ENCODE measurements around the gene ATR. TPM values are rescaled to one million over a fixed set of nuclear protein-coding genes. Genes with fewer than 3 reads are reported as not detected.
"Not testable (repeated sequence)": the region's sequence is repeated elsewhere in the genome, so short reads cannot be mapped to it uniquely, and the experiment has no call there.

Gene ATR
- total RNA-seq, 2 experiments from 2014 or later: 36.2 to 36.9 TPM

GRCh38 chr3:142580061-142580423 lies 1.5 kb upstream of the ATR start:
- DNase-seq (no peak), ATAC-seq (ENCODE audit: low read depth) (no peak)
- Mint-ChIP-seq H3K4me3 (peak overlapping the region; percentile 99), H3K27ac (peak overlapping the region; percentile 99), H3K4me1 (peaks cover 30% of the 10 kb centered on the region), H3K27me3 (peaks cover 15% of the 10 kb centered on the region), H3K9me3 (no peaks in the 10 kb centered on the region), H3K36me3 (peaks cover 4% of the 10 kb centered on the region)
- POLR2A ChIA-PET: interaction anchor here (0.6 to 0.9 kb wide), 2 partner anchors 70 to 421 kb away, joined by 3 read pairs; no protein-coding TSS in a partner anchor

GRCh38 chr3:142577696-142578328 lies 721 bp downstream of the ATR start:
- H3K4me3 Mint-ChIP-seq: peak overlapping the region; percentile 99
- peaks cover 38% of the 10 kb centered on the region for H3K4me1 Mint-ChIP-seq
- peaks cover 8% of the 10 kb centered on the region for H3K36me3 Mint-ChIP-seq
- DNase-seq (no peak), ATAC-seq (ENCODE audit: low read depth) (no peak)
- peaks cover 2% of the 10 kb centered on the region for H3K27me3 Mint-ChIP-seq
- H3K9me3 Mint-ChIP-seq: no peaks in the 10 kb centered on the region
- POLR2A ChIA-PET: interaction anchor here (0.6 to 1.6 kb wide), 10 partner anchors 10 to 424 kb away, joined by 3 to 24 read pairs (median 4); partner anchors contain the start of genes PLS1, U2SURP and XRN1
- peak overlapping the region; percentile 99 for H3K27ac Mint-ChIP-seq

GRCh38 chr3:142576792-142577191 lies 1.7 kb downstream of the ATR start:
- DNase-seq (no peak), ATAC-seq (ENCODE audit: low read depth) (no peak)
- Mint-ChIP-seq H3K9me3 (no peaks in the 10 kb centered on the region), H3K4me1 (peaks cover 38% of the 10 kb centered on the region), H3K27ac (peak overlapping the region; percentile 34), H3K36me3 (peaks cover 8% of the 10 kb centered on the region), H3K27me3 (no peaks in the 10 kb centered on the region), H3K4me3 (peak overlapping the region; percentile 99)
- POLR2A ChIA-PET: interaction anchor here (0.6 to 1.5 kb wide), 2 partner anchors 51 to 426 kb away, joined by 3 read pairs; no protein-coding TSS in a partner anchor

GRCh38 chr3:142574665-142575064 lies 3.9 kb downstream of the ATR start:
- Mint-ChIP-seq H3K4me1 (peaks cover 37% of the 10 kb centered on the region), H3K27me3 (no peaks in the 10 kb centered on the region), H3K4me3 (no peak overlapping the region), H3K27ac (peak overlapping the region; percentile 40), H3K9me3 (no peaks in the 10 kb centered on the region), H3K36me3 (peaks cover 14% of the 10 kb centered on the region)
- POLR2A ChIA-PET: no interaction called here
- ATAC-seq (ENCODE audit: low read depth) (no peak), DNase-seq (no peak)

GRCh38 chr3:142574223-142574622 lies 4.3 kb downstream of the ATR start:
- ATAC-seq (ENCODE audit: low read depth); H3K9me3 Mint-ChIP-seq; DNase-seq; H3K4me3 Mint-ChIP-seq; H3K27me3 Mint-ChIP-seq; H3K27ac Mint-ChIP-seq; POLR2A ChIA-PET: not testable (repeated sequence)
- Mint-ChIP-seq H3K36me3 (peaks cover 14% of the 10 kb centered on the region), H3K4me1 (peaks cover 35% of the 10 kb centered on the region)

- H3K4me1 Mint-ChIP-seq; H3K4me3 Mint-ChIP-seq; ATAC-seq (ENCODE audit: low read depth); DNase-seq; H3K27me3 Mint-ChIP-seq; H3K27ac Mint-ChIP-seq; POLR2A ChIA-PET; H3K9me3 Mint-ChIP-seq: not testable (repeated sequence)
- peaks cover 22% of the 10 kb centered on the region for H3K36me3 Mint-ChIP-seq
These were observed 9.1 kb downstream of the ATR start for GRCh38 chr3:142569422-142569821.

GRCh38 chr3:142568393-142569017 lies 10.0 kb downstream of the ATR start:
- Mint-ChIP-seq H3K4me3 (no peak overlapping the region), H3K27me3 (no peaks in the 10 kb centered on the region), H3K36me3 (peaks cover 22% of the 10 kb centered on the region), H3K27ac (no peak overlapping the region), H3K9me3 (no peaks in the 10 kb centered on the region), H3K4me1 (peaks cover 6% of the 10 kb centered on the region)
- DNase-seq: no peak
- ATAC-seq (ENCODE audit: low read depth): no peak
- POLR2A ChIA-PET: no interaction called here

GRCh38 chr3:142566096-142566495 lies 12.4 kb downstream of the ATR start:
- H3K9me3 Mint-ChIP-seq: no peaks in the 10 kb centered on the region
- no peak overlapping the region for H3K4me3 Mint-ChIP-seq
- POLR2A ChIA-PET: no interaction called here
- DNase-seq: no peak
- peaks cover 33% of the 10 kb centered on the region for H3K36me3 Mint-ChIP-seq
- no peak for ATAC-seq (ENCODE audit: low read depth)
- H3K27ac Mint-ChIP-seq: no peak overlapping the region
- H3K27me3 Mint-ChIP-seq: no peaks in the 10 kb centered on the region
- H3K4me1 Mint-ChIP-seq: peaks cover 7% of the 10 kb centered on the region

GRCh38 chr3:142563496-142563997 lies 15.0 kb downstream of the ATR start:
- no peaks in the 10 kb centered on the region for H3K9me3 Mint-ChIP-seq
- no peak for DNase-seq
- POLR2A ChIA-PET: no interaction called here
- no peak for ATAC-seq (ENCODE audit: low read depth)
- peaks cover 32% of the 10 kb centered on the region for H3K36me3 Mint-ChIP-seq
- peaks cover 4% of the 10 kb centered on the region for H3K4me1 Mint-ChIP-seq
- no peak overlapping the region for H3K4me3 Mint-ChIP-seq
- no peak overlapping the region for H3K27ac Mint-ChIP-seq
- no peaks in the 10 kb centered on the region for H3K27me3 Mint-ChIP-seq

- Mint-ChIP-seq H3K27ac (no peak overlapping the region), H3K4me1 (peaks cover 4% of the 10 kb centered on the region)
- POLR2A ChIA-PET: no interaction called here
These were observed 18.4 kb downstream of the ATR start for GRCh38 chr3:142560118-142560517.

GRCh38 chr3:142553741-142554140 lies 24.8 kb downstream of the ATR start:
- POLR2A ChIA-PET: no interaction called here
- H3K4me3 Mint-ChIP-seq: no peak overlapping the region

More at GRCh38 chr3:142560118-142560517, 18.4 kb downstream of the ATR start:
- H3K9me3 Mint-ChIP-seq: no peaks in the 10 kb centered on the region
- no peaks in the 10 kb centered on the region for H3K27me3 Mint-ChIP-seq
- peaks cover 36% of the 10 kb centered on the region for H3K36me3 Mint-ChIP-seq
- H3K4me3 Mint-ChIP-seq: no peak overlapping the region
- DNase-seq (no peak), ATAC-seq (ENCODE audit: low read depth) (no peak)

GRCh38 chr3:142552579-142552978 lies 26.0 kb downstream of the ATR start:
- H3K9me3 Mint-ChIP-seq; H3K27me3 Mint-ChIP-seq; ATAC-seq (ENCODE audit: low read depth); H3K4me1 Mint-ChIP-seq; H3K4me3 Mint-ChIP-seq; DNase-seq; H3K27ac Mint-ChIP-seq; POLR2A ChIA-PET: not testable (repeated sequence)
- H3K36me3 Mint-ChIP-seq: peaks cover 47% of the 10 kb centered on the region

More at GRCh38 chr3:142553741-142554140, 24.8 kb downstream of the ATR start:
- no peaks in the 10 kb centered on the region for H3K4me1 Mint-ChIP-seq
- H3K27me3 Mint-ChIP-seq: no peaks in the 10 kb centered on the region
- H3K9me3 Mint-ChIP-seq: peaks cover 4% of the 10 kb centered on the region
- ATAC-seq (ENCODE audit: low read depth) (no peak), DNase-seq (no peak)
- peaks cover 47% of the 10 kb centered on the region for H3K36me3 Mint-ChIP-seq
- no peak overlapping the region for H3K27ac Mint-ChIP-seq

GRCh38 chr3:142549986-142550385 lies 28.5 kb downstream of the ATR start:
- no peak for DNase-seq
- H3K27me3 Mint-ChIP-seq: no peaks in the 10 kb centered on the region
- no peak overlapping the region for H3K4me3 Mint-ChIP-seq
- no peak for ATAC-seq (ENCODE audit: low read depth)
- POLR2A ChIA-PET: no interaction called here
- no peak overlapping the region for H3K27ac Mint-ChIP-seq
- H3K9me3 Mint-ChIP-seq: peaks cover 4% of the 10 kb centered on the region
- peaks cover 33% of the 10 kb centered on the region for H3K36me3 Mint-ChIP-seq
- H3K4me1 Mint-ChIP-seq: no peaks in the 10 kb centered on the region

- Mint-ChIP-seq H3K36me3 (peaks cover 8% of the 10 kb centered on the region), H3K4me3 (no peak overlapping the region), H3K27ac (no peak overlapping the region), H3K27me3 (no peaks in the 10 kb centered on the region), H3K4me1 (no peaks in the 10 kb centered on the region), H3K9me3 (no peaks in the 10 kb centered on the region)
- ATAC-seq (ENCODE audit: low read depth): no peak
- DNase-seq: no peak
- POLR2A ChIA-PET: no interaction called here
These were observed 35.2 kb downstream of the ATR start for GRCh38 chr3:142543307-142543706.

Measured in activated naive CD8-positive, alpha-beta T cell treated with anti-CD3 and anti-CD28 coated beads, Interleukin-2, amount 10 ng/mL, durations not matched to agents 7 days and 5 days (primary cell).